GM12878 (cell line): Measurements from ENCODE around the gene DDX31. TPM values are rescaled to one million over a fixed set of nuclear protein-coding genes. Genes with fewer than 3 reads are reported as not detected.

Source experiments
- ATAC-seq: fragments of 200-7000 bp; cut with Tn5 transposase; 3 replicates; pipeline ENCODE4 v1.9.1; 2020; ENCODE audit warnings: mild to moderate bottlenecking, moderate library complexity
- BruUV-seq: library from RNA; stranded (reverse); fragments of 400-500 nt; replicated peaks from 2 replicates; lab custom pipeline; 2021; lab: Mats Ljungman, UMichigan
- CTCF ChIA-PET: fragments of 300-600 bp; sonication (Branson Sonifier 250); formaldehyde crosslinking; extraction: SDS; loops from one replicate; lab custom pipeline; 2021; ENCODE audit warnings: inconsistent platforms; lab: Yijun Ruan, JAX
- POLR2A ChIA-PET: fragments of 350-600 bp; formaldehyde crosslinking; extraction: SDS; loops from one replicate; lab custom pipeline; 2021; ENCODE audit warnings: inconsistent platforms; lab: Charles Lee
- RAD21 ChIA-PET: fragments of 300-600 bp; sonication (Branson Sonifier 250); formaldehyde crosslinking; loops from one replicate; lab custom pipeline; 2023; ENCODE audit warnings: antibody characterized with exemption; ENCODE audit not compliant: unreplicated experiment; lab: Charles Lee
- SMC1A ChIA-PET: fragments of 300-600 bp; sonication (Branson Sonifier 250); formaldehyde crosslinking; loops from one replicate; lab custom pipeline; 2023; ENCODE audit not compliant: unreplicated experiment, uncharacterized antibody; lab: Charles Lee
- DNase-seq: peaks from one replicate; pipeline ENCODE4 v3.0.0-alpha.2; 2011; ENCODE audit warnings: low read depth, low spot score
- FAIRE-seq: peaks from 3 replicates; lab custom pipeline; 2011; peaks lifted over from hg19 to GRCh38; lab: Jason Lieb, UNC
- H2AFZ ChIP-seq: 2 replicates; pipeline ENCODE4 v1.6.0; 2011; ENCODE audit warnings: low read depth, low read length, control low read depth; ENCODE audit not compliant: control insufficient read depth
- H3K27ac ChIP-seq: 2 replicates; pipeline ENCODE4 v1.5.1; 2011; ENCODE audit warnings: control low read depth; ENCODE audit not compliant: control insufficient read depth, insufficient read depth
- H3K27me3 ChIP-seq, 2 experiments: replicated peaks in 1 of 2; 2 replicates each; pipeline versions ENCODE4 v1.6.0 to v1.6.1; 2011; ENCODE audit warnings: low read length in 1 of 2; ENCODE audit not compliant: control insufficient read depth in 2 of 2, insufficient read depth in 2 of 2
- H3K36me3 ChIP-seq, 2 experiments: 2 replicates each; pipeline ENCODE4 v1.5.1; 2011; ENCODE audit warnings: low read length in 1 of 2; ENCODE audit not compliant: control insufficient read depth in 2 of 2, insufficient read depth in 2 of 2
- H3K4me1 ChIP-seq: 2 replicates; pipeline ENCODE4 v1.6.1; 2011; ENCODE audit warnings: mild to moderate bottlenecking, low read length, moderate library complexity, mixed read lengths; ENCODE audit not compliant: control insufficient read depth, insufficient read depth
- H3K4me2 ChIP-seq: 2 replicates; pipeline ENCODE4 v1.6.0; 2011; ENCODE audit warnings: control low read depth; ENCODE audit not compliant: control insufficient read depth, insufficient read depth
- H3K4me3 ChIP-seq: fragments of 200-600 bp; sonication (generic); 2 replicates; pipeline ENCODE4 v1.5.1; 2016
- H3K79me2 ChIP-seq: 2 replicates; pipeline ENCODE4 v1.6.0; 2011; ENCODE audit warnings: low read length; ENCODE audit not compliant: control insufficient read depth, insufficient read depth
- H3K9ac ChIP-seq: 2 replicates; pipeline ENCODE4 v1.8.0; 2011; ENCODE audit warnings: low read length, control low read depth, mixed read lengths; ENCODE audit not compliant: control insufficient read depth, insufficient read depth
- H3K9me3 ChIP-seq: replicated peaks from 3 replicates; pipeline ENCODE4 v1.5.1; 2011; ENCODE audit warnings: mild to moderate bottlenecking, low read length; ENCODE audit not compliant: control insufficient read depth, insufficient read depth
- H4K20me1 ChIP-seq: 2 replicates; pipeline ENCODE4 v1.6.0; 2011; ENCODE audit not compliant: control insufficient read depth, insufficient read depth
- CBX5 ChIP-seq: sonication (generic); IDR thresholded peaks from 2 replicates; pipeline ENCODE4 v1.6.1; 2016; ENCODE audit warnings: low read depth, moderate library complexity, mild to moderate bottlenecking, inconsistent platforms
- NBN ChIP-seq: fragments of 450-650 bp; IDR thresholded peaks from 2 replicates; pipeline ENCODE4 v1.6.1; 2016
- NFIC ChIP-seq: IDR thresholded peaks from 2 replicates; pipeline ENCODE4 v1.6.1; 2012; ENCODE audit warnings: low read depth, mild to moderate bottlenecking, inconsistent platforms, low read length, moderate library complexity
- NFYA ChIP-seq: IDR thresholded peaks from 2 replicates; pipeline ENCODE4 v1.6.1; 2011; ENCODE audit warnings: low read depth, mild to moderate bottlenecking, low read length, improper control_type of control experiment, borderline replicate concordance
- PAX5 ChIP-seq: IDR thresholded peaks from 2 replicates; pipeline ENCODE4 v1.6.1; 2011; ENCODE audit warnings: low read depth, low read length, borderline replicate concordance
- PRDM15 ChIP-seq: fragments of 450-650 bp; formaldehyde crosslinking; IDR thresholded peaks from 2 replicates; pipeline ENCODE4 v1.4.0; 2020; ENCODE audit warnings: mild to moderate bottlenecking, moderate library complexity
- RFX5 ChIP-seq: IDR thresholded peaks from 2 replicates; pipeline ENCODE4 v1.6.1; 2011; ENCODE audit warnings: low read depth, low read length, improper control_type of control experiment
- ZBTB4 ChIP-seq: fragments of 450-650 bp; formaldehyde crosslinking; IDR thresholded peaks from 2 replicates; pipeline ENCODE4 v1.4.0; 2022; ENCODE audit warnings: mild to moderate bottlenecking, moderate library complexity
- ZZZ3 ChIP-seq: IDR thresholded peaks from 2 replicates; pipeline ENCODE4 v1.6.1; 2011; ENCODE audit warnings: low read depth; ENCODE audit not compliant: control insufficient read depth, insufficient read length
- WGBS: methylation state at CpG from one replicate; pipeline ENCODE4 v1.1.6; 2016; ENCODE audit warnings: low lambda C conversion rate; ENCODE audit not compliant: insufficient replicate concordance, insufficient coverage; ENCODE audit errors: missing lambda C conversion rate; 5-methylcytosine and 5-hydroxymethylcytosine counted together
- in situ Hi-C: fragments of 300-500 bp; cut with MboI; formaldehyde crosslinking; loops from 9 replicates; pipeline ENCODE4 v1.14.3; 2018; ENCODE audit warnings: mixed read lengths
- intact Hi-C: fragments of 100-400 bp; cut with micrococcal nuclease; formaldehyde crosslinking; loops from one replicate; pipeline ENCODE4 v1.14.2; 2022; ENCODE audit not compliant: unreplicated experiment
- polyA plus RNA-seq, 11 experiments: library from polyadenylated mRNA; depleted of rRNA in 4 of 11; unstranded in 6 of 11; stranded (reverse) in 5 of 11; fragments of >200 nt; fragmentation: Nextera tagmentation in 4 of 11; fragmentation: Illumina TruSeq in 1 of 11; extraction: Ambion mirVana in 4 of 11; extraction: Trizol in 1 of 11; gene quantifications; 1 replicate in 1 of 11; 2 replicates in 10 of 11; pipeline versions ENCODE4 v1.2.1 to v1.2.3, GENCODE V29; 2011 to 2016; ENCODE audit warnings: inconsistent platforms in 2 of 11, missing spikeins in 2 of 11, low read depth in 1 of 11
- total RNA-seq, 4 experiments: library from RNA; depleted of rRNA in 3 of 4; stranded (reverse); fragments of >200 nt in 3 of 4; fragmentation: Illumina TruSeq in 1 of 4; extraction: Trizol in 1 of 4; gene quantifications; 2 replicates each; pipeline versions ENCODE4 v1.2.1 to v1.2.3, GENCODE V29; 2013 to 2021
- TF ChIP-seq, protein P1 (sequence below): fragments of 450-650 bp; formaldehyde crosslinking; IDR thresholded peaks from 2 replicates; pipeline ENCODE4 v1.5.0; 2022; ENCODE audit warnings: mild to moderate bottlenecking, missing genetic modification characterization

Gene DDX31
- total and polyA plus RNA-seq, 10 of the 15 experiments (the other 5 are each of a cell fraction or from before 2014, with no cell fraction given), result 12.1 to 30.8 (median 20.8) TPM

GRCh38 chr9:132641216-132641615, 28.6 kb downstream of the DDX31 start:
- intact Hi-C loops (no loop called here), in situ Hi-C loops (no loop called here)
- Histone ChIP-seq H3K4me1 (no peaks in the 10 kb centered on the region), H3K27ac (no peak overlapping the region), H3K9me3 (no peaks in the 10 kb centered on the region), H4K20me1 (no peaks in the 10 kb centered on the region), H3K79me2 (no peaks in the 10 kb centered on the region), H3K36me3 (peaks cover 12 to 39% of the 10 kb centered on the region in 2 experiments), H3K9ac (no peak overlapping the region), H3K4me3 (no peak overlapping the region), H2AFZ (no peak overlapping the region), H3K27me3 (no peaks in the 10 kb centered on the region), H3K4me2 (no peak overlapping the region)
- no peak for TF ChIP-seq NBN
- no peak for TF ChIP-seq ZBTB4 (CRISPR knock-in tag)
- TF ChIP-seq RFX5, result no peak
- no peak for TF ChIP-seq ZZZ3
- TF ChIP-seq PAX5, result no peak
- TF ChIP-seq CBX5, result no peak
- no peak for TF ChIP-seq NFIC
- TF ChIP-seq, protein P1, sequence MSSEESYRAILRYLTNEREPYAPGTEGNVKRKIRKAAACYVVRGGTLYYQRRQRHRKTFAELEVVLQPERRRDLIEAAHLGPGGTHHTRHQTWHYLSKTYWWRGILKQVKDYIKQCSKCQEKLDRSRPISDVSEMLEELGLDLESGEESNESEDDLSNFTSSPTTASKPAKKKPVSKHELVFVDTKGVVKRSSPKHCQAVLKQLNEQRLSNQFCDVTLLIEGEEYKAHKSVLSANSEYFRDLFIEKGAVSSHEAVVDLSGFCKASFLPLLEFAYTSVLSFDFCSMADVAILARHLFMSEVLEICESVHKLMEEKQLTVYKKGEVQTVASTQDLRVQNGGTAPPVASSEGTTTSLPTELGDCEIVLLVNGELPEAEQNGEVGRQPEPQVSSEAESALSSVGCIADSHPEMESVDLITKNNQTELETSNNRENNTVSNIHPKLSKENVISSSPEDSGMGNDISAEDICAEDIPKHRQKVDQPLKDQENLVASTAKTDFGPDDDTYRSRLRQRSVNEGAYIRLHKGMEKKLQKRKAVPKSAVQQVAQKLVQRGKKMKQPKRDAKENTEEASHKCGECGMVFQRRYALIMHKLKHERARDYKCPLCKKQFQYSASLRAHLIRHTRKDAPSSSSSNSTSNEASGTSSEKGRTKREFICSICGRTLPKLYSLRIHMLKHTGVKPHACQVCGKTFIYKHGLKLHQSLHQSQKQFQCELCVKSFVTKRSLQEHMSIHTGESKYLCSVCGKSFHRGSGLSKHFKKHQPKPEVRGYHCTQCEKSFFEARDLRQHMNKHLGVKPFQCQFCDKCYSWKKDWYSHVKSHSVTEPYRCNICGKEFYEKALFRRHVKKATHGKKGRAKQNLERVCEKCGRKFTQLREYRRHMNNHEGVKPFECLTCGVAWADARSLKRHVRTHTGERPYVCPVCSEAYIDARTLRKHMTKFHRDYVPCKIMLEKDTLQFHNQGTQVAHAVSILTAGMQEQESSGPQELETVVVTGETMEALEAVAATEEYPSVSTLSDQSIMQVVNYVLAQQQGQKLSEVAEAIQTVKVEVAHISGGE (CRISPR knock-in tag), result no peak
- TF ChIP-seq NFYA, result no peak
- TF ChIP-seq PRDM15 (CRISPR knock-in tag), result no peak
- ChIA-PET POLR2A (no interaction called here), SMC1A (interaction anchor here (1.0 kb wide), 1 partner anchor 10 kb away, joined by 3 read pairs; no protein-coding TSS in a partner anchor), CTCF (interaction anchor here (0.5 kb wide), 1 partner anchor 1161 kb away, joined by 3 read pairs; no protein-coding TSS in a partner anchor), RAD21 (no interaction called here)
- DNase-seq (no peak), ATAC-seq (no peak), FAIRE-seq (no peak)
- BruUV-seq, result no TSS peak
- 98% methylated on average over 4 of the region's 4 CpGs for WGBS
